Activated CD8-positive, alpha-beta T cell treated with anti-CD3 and anti-CD28 coated beads, Interleukin-2, amount 10 ng/mL, durations not matched to agents 7 days and 5 days (primary cell): Measurements from ENCODE around the gene RMP24. TPM values are rescaled to one million over a fixed set of nuclear protein-coding genes. Genes with fewer than 3 reads are reported as not detected.

ENCODE experiments used
- microRNA-seq: library from miRNA; unstranded; fragments of <30 nt; microRNA quantifications from one replicate; pipeline ENCODE4 v1.2.0, GENCODE V29; 2022
- total RNA-seq, 2 experiments: library from RNA; stranded (reverse); gene quantifications; one replicate each; pipeline ENCODE4 v1.2.3, GENCODE V29; 2021

Gene RMP24

Small RNAs within 50 kb of the gene (microRNA-seq; reads per million reads assigned to microRNA genes)
- not detected for gene MIR3929

Other genes with a start within 250 kb of the RMP24 start
- 10 to 100 TPM; 26.8 to 28.2 TPM for gene RPRD1A, start 94.9 kb downstream of the RMP24 start, total RNA-seq
- 10 to 100 TPM; 19.4 to 19.7 TPM for gene SLC39A6, start 156.7 kb downstream of the RMP24 start, total RNA-seq
- 10 to 100 TPM; 57.6 to 60.1 TPM for gene ELP2, start 157.2 kb downstream of the RMP24 start, total RNA-seq
- gene MOCOS, start 214.8 kb downstream of the RMP24 start, total RNA-seq: under 1 TPM; 0.21 to 0.47 TPM